8988T (cell line): ENCODE results near the gene MAN1B1.

ENCODE experiments used
- DNase-seq: peaks from one replicate; pipeline ENCODE4 v3.0.0; 2011

MAN1B1 gene

DNA sequence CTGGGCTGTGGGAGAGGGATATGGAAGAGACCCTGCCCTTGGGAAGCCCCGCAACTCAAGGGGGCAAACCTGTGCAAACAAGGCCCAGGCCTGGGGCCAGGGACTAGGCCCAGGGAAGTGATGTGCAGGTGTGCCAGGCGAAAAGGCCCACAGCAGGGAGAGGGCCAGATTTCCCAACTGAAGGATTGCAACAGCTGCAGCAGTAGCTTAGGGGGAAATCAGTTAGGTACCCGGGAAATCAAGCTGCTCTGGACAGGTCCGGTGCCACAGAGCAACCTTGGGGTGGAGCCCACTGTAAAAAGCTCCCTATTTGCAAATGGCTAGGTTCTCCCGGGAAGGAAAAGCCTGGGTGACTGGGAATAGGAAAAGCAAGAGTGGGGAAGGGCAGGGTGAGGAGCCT lies 62.6 kb downstream of the MAN1B1 start:
- DNase-seq = no peak

DNA sequence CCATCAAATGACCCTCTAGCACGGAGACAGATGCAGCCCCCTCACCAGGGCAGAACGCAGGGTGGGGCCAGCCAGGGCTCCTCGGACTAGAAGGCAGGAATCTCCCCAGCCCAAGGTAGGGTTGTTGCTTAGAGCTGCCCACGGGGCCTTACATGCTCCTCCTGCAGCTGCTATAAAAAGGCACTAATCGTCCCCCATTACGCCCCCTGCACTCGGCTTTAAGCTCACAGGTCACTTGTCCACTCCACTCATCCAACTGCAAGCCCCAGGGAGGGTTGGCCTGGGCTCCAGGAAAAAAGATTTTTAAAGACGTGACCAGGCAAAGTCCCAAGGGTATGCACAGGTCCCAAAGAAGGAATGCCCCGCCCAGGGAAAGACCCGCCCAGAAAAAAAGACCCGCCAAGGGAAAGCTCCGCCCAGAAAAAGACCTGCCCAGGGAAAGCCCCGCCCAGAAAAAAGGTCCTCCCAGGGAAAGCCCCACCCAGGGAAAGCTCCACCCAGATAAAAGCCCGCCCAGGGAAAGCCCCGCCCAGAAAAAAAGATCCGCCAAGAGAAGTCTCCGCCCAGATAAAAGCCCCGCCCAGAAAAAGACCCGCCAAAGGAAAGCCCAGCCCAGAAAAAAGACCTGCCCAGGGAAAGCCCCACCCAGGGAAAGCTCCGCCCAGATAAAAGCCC lies 63.3 kb downstream of the MAN1B1 start:
- no peak for DNase-seq

DNA sequence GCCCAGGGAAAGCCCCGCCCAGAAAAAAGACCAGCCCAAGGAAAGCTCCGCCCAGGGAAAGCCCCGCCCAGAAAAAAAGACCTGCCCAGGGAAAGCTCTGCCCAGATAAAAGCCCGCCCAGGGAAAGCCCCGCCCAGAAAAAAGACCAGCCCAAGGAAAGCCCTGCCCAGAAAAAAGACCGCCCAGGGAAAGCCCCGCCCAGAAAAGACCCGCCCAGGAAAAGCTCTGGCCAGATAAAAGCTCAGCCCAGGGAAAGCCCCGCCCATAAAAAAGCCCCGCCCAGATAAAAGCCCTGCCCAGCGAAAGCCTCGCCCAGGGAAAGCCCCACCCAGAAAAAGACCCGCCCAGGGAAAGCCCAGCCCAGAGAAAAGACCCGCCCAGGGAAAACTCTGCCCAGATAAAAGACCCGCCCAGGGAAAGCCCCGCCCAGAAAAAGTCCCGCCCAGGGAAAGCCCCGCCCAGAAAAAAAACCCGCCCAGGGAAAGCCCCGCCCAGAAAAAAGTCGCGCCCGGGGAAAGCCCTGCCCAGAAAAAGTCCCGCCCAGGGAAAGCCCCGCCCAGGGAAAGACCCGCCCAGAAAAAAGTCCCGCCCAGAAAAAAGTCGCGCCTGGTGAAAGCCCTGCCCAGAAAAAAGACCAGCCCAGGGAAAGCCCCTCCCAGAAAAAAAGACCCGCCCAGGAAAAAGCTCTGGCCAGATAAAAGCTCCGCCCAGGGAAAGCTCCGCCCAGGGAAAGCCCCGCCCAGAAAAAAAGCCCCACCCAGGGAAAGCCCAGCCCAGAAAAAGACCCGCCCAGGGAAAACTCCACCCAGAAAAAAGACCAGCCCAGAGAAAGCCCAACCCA lies 64.1 kb downstream of the MAN1B1 start:
- DNase-seq = peak; percentile 70

DNA sequence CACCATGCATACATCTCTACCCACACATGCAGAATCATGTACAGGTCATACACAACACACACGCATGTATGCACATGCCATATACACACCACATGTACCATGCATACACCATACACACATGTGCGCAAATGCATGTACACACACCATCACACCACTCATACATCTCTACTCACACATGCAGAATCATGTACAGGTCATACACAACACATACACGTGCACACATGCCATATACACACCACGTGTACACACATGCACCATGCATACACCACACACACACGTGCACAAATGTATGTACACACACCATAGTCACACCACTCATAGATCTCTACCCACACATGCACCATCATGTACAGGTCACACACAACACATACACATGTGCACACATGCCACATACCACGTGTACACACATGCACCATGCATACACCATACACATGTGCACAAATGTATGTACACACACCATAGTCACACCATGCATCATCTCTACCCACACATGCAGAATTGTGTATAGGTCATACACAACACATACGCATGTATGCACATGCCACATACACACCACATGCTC lies 66.1 kb downstream of the MAN1B1 start:
- no peak for DNase-seq

DNA sequence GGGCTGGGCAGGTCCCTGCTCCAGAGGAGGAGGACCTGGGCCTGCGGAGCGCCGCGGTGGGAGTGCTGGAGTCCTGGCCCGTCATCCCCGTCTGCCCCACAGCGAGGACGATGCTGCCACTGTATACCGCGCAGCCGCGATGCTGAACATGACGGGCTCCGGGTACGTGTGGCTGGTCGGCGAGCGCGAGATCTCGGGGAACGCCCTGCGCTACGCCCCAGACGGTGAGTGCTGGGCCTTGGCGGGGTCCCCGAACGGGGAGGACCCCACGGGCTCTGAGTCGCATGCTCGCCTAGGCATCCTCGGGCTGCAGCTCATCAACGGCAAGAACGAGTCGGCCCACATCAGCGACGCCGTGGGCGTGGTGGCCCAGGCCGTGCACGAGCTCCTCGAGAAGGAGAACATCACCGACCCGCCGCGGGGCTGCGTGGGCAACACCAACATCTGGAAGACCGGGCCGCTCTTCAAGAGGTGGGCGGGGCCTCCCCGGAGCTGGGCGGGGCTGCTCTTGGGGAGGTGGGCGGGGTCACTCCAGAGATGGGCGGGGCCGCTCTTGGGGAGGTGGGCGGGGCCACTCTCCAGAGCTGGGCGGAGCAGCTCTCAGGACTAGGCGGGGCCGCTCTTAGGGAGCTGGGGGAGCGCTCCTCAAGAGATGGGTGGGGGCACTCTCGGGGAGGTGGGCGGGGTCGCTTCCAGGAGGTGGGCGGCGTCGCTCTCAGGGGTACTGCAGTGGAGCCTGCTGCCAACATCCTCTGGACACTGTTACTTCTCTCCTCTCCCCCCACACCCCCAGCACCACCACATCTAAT lies 70.0 kb downstream of the MAN1B1 start:
- peak; percentile 67 for DNase-seq

DNA sequence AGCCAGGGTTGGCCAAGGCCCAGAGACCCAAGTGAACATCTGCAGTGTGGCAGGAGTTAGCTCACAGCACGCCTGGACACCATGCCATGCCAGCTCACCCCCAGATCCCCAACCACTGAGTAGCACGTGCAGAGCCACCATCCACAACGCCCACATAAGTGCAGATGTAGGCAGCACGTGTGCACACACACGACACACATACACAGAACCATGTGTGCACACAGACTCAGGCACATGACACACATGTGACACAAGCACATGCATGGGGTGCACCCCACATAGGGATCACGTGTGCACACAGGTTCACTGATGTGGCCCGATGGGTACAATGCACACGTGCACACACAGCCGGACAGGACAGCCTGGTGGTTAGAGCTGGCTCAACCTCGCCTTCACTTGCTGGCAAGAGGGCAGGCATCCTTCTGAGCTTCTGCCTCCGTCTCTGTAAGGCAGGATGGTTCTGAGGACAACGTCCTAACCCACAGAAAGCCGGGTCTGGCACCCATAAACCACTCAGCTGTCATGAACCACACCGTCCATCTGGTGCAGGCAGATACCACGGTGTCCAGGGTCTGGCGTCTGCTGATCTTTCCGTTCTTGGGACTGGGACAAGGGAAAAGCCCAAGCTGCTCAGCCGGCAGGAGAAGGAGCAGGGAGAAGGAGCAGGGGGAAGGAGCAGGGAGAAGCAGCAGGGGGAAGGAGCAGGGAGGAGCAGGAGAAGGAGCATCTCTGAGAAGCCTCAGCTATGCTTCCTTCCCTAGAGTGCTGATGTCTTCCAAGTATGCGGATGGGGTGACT lies 71.0 kb downstream of the MAN1B1 start:
- DNase-seq = no peak

DNA sequence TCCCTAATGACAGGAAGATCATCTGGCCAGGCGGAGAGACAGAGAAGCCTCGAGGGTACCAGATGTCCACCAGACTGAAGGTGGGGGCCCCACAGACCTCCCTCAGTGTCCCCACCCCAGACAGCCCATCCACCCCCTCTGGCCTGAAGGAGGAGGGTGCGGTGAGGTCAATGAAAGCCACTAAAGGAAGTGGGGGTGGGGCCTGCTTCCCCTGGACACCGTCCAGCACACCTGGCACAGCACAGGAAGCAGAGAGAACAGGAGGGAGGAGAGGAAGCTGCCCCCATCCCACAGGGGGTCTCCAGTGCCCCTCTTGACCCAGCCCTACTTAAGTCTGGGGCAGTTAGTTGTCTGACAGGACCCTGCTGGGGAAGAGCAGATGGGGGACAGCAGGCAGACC lies 71.8 kb downstream of the MAN1B1 start:
- DNase-seq = no peak
